PC-9 (cell line): ENCODE results near the gene SPESP1.

Experiments
- CTCF ChIP-seq: fragments of 200-600 bp; sonication (generic); conservative IDR thresholded peaks from 2 replicates; pipeline ENCODE4 v1.6.1; 2017; ENCODE audit warnings: mixed run types, antibody characterized with exemption, mild to moderate bottlenecking, moderate library complexity
- EZH2 ChIP-seq: fragments of 200-600 bp; sonication (generic); IDR thresholded peaks from 2 replicates; pipeline ENCODE4 v1.8.0; 2017; ENCODE audit warnings: antibody characterized with exemption, low read depth

- TF ChIP-seq CTCF (no peak), EZH2 (no peak)
Measured at GRCh38 chr15:68885070-68885469, 45.3 kb upstream of the SPESP1 start.
